ENCODE measurements around the gene C4orf50. TPM values are rescaled to one million over a fixed set of nuclear protein-coding genes. Genes with fewer than 3 reads are reported as not detected.

Gene C4orf50
- total and polyA plus RNA-seq, 2 of the 8 experiments (the other 6 are each of a cell fraction or from before 2014, with no cell fraction given), result 0.08 to 0.22 TPM

DNA sequence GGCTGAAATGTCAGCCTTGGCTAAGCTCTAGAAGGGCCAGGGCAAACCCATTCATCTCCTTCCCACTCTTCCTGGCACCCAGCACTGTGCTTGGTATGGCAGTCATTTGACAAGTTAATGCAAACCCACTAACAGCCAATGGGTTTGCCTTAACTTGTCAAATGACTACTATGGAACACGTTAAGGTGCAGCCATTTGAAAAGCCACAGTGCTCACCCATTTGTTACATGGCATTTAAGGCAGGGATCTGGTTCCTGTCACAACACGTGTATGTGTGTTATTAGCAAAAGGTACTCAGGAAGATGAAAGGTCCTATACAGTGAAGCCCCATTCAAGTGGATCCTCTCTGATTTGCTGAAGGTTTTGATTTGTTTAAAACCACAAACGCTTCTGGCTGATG, 132.5 kb downstream of the C4orf50 start (continued):
- TF ChIP-seq, protein P1, sequence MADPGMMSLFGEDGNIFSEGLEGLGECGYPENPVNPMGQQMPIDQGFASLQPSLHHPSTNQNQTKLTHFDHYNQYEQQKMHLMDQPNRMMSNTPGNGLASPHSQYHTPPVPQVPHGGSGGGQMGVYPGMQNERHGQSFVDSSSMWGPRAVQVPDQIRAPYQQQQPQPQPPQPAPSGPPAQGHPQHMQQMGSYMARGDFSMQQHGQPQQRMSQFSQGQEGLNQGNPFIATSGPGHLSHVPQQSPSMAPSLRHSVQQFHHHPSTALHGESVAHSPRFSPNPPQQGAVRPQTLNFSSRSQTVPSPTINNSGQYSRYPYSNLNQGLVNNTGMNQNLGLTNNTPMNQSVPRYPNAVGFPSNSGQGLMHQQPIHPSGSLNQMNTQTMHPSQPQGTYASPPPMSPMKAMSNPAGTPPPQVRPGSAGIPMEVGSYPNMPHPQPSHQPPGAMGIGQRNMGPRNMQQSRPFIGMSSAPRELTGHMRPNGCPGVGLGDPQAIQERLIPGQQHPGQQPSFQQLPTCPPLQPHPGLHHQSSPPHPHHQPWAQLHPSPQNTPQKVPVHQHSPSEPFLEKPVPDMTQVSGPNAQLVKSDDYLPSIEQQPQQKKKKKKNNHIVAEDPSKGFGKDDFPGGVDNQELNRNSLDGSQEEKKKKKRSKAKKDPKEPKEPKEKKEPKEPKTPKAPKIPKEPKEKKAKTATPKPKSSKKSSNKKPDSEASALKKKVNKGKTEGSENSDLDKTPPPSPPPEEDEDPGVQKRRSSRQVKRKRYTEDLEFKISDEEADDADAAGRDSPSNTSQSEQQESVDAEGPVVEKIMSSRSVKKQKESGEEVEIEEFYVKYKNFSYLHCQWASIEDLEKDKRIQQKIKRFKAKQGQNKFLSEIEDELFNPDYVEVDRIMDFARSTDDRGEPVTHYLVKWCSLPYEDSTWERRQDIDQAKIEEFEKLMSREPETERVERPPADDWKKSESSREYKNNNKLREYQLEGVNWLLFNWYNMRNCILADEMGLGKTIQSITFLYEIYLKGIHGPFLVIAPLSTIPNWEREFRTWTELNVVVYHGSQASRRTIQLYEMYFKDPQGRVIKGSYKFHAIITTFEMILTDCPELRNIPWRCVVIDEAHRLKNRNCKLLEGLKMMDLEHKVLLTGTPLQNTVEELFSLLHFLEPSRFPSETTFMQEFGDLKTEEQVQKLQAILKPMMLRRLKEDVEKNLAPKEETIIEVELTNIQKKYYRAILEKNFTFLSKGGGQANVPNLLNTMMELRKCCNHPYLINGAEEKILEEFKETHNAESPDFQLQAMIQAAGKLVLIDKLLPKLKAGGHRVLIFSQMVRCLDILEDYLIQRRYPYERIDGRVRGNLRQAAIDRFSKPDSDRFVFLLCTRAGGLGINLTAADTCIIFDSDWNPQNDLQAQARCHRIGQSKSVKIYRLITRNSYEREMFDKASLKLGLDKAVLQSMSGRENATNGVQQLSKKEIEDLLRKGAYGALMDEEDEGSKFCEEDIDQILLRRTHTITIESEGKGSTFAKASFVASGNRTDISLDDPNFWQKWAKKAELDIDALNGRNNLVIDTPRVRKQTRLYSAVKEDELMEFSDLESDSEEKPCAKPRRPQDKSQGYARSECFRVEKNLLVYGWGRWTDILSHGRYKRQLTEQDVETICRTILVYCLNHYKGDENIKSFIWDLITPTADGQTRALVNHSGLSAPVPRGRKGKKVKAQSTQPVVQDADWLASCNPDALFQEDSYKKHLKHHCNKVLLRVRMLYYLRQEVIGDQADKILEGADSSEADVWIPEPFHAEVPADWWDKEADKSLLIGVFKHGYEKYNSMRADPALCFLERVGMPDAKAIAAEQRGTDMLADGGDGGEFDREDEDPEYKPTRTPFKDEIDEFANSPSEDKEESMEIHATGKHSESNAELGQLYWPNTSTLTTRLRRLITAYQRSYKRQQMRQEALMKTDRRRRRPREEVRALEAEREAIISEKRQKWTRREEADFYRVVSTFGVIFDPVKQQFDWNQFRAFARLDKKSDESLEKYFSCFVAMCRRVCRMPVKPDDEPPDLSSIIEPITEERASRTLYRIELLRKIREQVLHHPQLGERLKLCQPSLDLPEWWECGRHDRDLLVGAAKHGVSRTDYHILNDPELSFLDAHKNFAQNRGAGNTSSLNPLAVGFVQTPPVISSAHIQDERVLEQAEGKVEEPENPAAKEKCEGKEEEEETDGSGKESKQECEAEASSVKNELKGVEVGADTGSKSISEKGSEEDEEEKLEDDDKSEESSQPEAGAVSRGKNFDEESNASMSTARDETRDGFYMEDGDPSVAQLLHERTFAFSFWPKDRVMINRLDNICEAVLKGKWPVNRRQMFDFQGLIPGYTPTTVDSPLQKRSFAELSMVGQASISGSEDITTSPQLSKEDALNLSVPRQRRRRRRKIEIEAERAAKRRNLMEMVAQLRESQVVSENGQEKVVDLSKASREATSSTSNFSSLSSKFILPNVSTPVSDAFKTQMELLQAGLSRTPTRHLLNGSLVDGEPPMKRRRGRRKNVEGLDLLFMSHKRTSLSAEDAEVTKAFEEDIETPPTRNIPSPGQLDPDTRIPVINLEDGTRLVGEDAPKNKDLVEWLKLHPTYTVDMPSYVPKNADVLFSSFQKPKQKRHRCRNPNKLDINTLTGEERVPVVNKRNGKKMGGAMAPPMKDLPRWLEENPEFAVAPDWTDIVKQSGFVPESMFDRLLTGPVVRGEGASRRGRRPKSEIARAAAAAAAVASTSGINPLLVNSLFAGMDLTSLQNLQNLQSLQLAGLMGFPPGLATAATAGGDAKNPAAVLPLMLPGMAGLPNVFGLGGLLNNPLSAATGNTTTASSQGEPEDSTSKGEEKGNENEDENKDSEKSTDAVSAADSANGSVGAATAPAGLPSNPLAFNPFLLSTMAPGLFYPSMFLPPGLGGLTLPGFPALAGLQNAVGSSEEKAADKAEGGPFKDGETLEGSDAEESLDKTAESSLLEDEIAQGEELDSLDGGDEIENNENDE (IDR thresholded peaks at IDR 0.05; ENCODE audit: insufficient replicate concordance, low read length), result no peak
- TF ChIP-seq, protein P2, sequence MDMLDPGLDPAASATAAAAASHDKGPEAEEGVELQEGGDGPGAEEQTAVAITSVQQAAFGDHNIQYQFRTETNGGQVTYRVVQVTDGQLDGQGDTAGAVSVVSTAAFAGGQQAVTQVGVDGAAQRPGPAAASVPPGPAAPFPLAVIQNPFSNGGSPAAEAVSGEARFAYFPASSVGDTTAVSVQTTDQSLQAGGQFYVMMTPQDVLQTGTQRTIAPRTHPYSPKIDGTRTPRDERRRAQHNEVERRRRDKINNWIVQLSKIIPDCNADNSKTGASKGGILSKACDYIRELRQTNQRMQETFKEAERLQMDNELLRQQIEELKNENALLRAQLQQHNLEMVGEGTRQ (IDR thresholded peaks at IDR 0.05; ENCODE audit: low read length), result no peak

Data from H1 (cell line).